Activated naive CD8-positive, alpha-beta T cell treated with anti-CD3 and anti-CD28 coated beads, Interleukin-2, amount 50 U/mL, for 16 hours (primary cell): Measurements from ENCODE around the gene CCDC78.

Experiments used
- DNase-seq: peaks from one replicate; pipeline ENCODE4 v3.0.0-alpha.2; 2020; ENCODE audit warnings: low read depth, low spot score

The CCDC78 gene

GRCh38 chr16:740459-740763 lies 14.2 kb upstream of the CCDC78 start:
- no peak for DNase-seq

- no peak for DNase-seq
Observed at GRCh38 chr16:739560-740458, 13.6 kb upstream of the CCDC78 start.

- no peak for DNase-seq
Observed at GRCh38 chr16:736936-737481, 10.8 kb upstream of the CCDC78 start.

- no peak for DNase-seq
Observed at GRCh38 chr16:735982-736453, 9.8 kb upstream of the CCDC78 start.

- no peak for DNase-seq
Observed at GRCh38 chr16:734981-735881, 9.0 kb upstream of the CCDC78 start.

- no peak for DNase-seq
Observed at GRCh38 chr16:734208-734980, 8.2 kb upstream of the CCDC78 start.

- DNase-seq: no peak
Observed at GRCh38 chr16:733382-734207, 7.4 kb upstream of the CCDC78 start.

GRCh38 chr16:732936-733335 lies 6.7 kb upstream of the CCDC78 start:
- DNase-seq: no peak

GRCh38 chr16:732332-732731 lies 6.1 kb upstream of the CCDC78 start:
- DNase-seq: no peak

- no peak for DNase-seq
Observed at GRCh38 chr16:730666-731509, 4.6 kb upstream of the CCDC78 start.

GRCh38 chr16:729768-730665 lies 3.8 kb upstream of the CCDC78 start:
- no peak for DNase-seq

- DNase-seq: no peak
Observed at GRCh38 chr16:728890-729744, 2.9 kb upstream of the CCDC78 start.

GRCh38 chr16:728131-728889 lies 2.1 kb upstream of the CCDC78 start:
- no peak for DNase-seq

- no peak for DNase-seq
Observed at GRCh38 chr16:727291-727977, 1.2 kb upstream of the CCDC78 start.

GRCh38 chr16:726188-726437 lies 130 bp downstream of the CCDC78 start:
- no peak for DNase-seq

- DNase-seq: no peak
Observed at GRCh38 chr16:725463-726187, 618 bp downstream of the CCDC78 start.
